ENCODE results near the gene PYGB.
"Not testable (repeated sequence)": the region's sequence is repeated elsewhere in the genome, so short reads cannot be mapped to it uniquely, and the experiment has no call there.

PYGB gene

DNA sequence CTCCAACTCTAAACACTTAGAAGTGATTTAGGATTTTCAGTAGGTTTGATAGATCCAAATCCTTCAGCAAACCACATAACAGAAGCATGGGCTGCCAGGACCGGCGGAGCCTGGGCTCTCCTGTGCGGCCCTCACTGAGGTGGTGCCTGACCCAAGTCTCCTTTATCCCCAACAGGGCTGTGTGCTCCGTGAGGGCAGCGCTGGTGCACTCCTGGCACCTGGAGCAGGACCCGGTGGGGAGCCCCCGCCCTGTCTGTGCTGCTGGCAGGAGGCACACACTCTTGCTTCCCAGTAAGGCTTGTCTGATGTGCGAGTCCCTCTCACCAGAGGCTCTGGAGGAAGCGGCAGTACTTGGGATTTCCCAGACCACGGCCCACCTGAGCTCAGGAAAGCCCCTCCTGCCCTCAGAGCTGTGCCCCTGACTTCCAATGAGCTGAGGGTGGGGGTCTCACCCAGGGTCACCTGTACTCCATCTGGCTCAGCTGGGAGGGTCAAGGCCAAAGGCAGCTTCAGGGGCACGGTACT lies 56.2 kb downstream of the PYGB start:
- DNase-seq (no peak), ATAC-seq (no peak)
- no peaks in the 10 kb centered on the region for H3K9me3 Mint-ChIP-seq
- H3K4me1 Mint-ChIP-seq: peaks cover 4% of the 10 kb centered on the region
- H3K4me3 Mint-ChIP-seq: no peak overlapping the region
- H3K27ac Mint-ChIP-seq: no peak overlapping the region
- H3K27me3 Mint-ChIP-seq: no peaks in the 10 kb centered on the region
- H3K36me3 Mint-ChIP-seq (ENCODE audit: low read depth): peaks cover 1% of the 10 kb centered on the region

- Mint-ChIP-seq H3K4me1 (peaks cover 33% of the 10 kb centered on the region), H3K36me3 (ENCODE audit: low read depth) (peaks cover 4% of the 10 kb centered on the region), H3K27ac (no peak overlapping the region), H3K4me3 (no peak overlapping the region), H3K9me3 (no peaks in the 10 kb centered on the region), H3K27me3 (no peaks in the 10 kb centered on the region)
- ATAC-seq (no peak), DNase-seq (no peak)
These were observed 59.4 kb downstream of the PYGB start for GRCh38 chr20:25306991-25307903.

DNA sequence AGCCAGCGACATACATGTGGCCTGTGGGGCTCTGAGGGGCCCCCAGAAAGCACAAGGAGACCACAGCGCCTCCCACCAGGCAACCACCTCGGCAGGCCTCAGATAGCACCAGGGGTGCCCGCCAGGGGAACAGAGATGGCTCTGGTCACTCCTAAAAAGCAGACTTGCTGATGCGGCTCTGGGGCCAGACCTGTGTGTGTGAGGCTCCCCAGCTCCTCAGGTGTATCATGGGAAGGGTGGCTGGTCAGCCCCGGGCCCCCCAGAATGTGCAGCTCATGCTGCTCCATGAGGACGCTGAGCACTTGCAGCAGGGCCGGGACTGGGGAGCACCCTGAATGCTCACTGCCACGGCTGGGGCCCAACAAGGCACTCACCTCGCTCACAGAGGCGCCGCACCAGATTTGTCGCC lies 60.2 kb downstream of the PYGB start:
- no peak overlapping the region for H3K27ac Mint-ChIP-seq
- ATAC-seq (no peak), DNase-seq (no peak)
- H3K4me3 Mint-ChIP-seq: no peak overlapping the region
- H3K9me3 Mint-ChIP-seq: no peaks in the 10 kb centered on the region
- peaks cover 4% of the 10 kb centered on the region for H3K36me3 Mint-ChIP-seq (ENCODE audit: low read depth)
- no peaks in the 10 kb centered on the region for H3K27me3 Mint-ChIP-seq
- H3K4me1 Mint-ChIP-seq: peaks cover 33% of the 10 kb centered on the region

GRCh38 chr20:25308671-25309394 lies 60.9 kb downstream of the PYGB start:
- H3K27ac Mint-ChIP-seq: peak overlapping the region; percentile 18
- peaks cover 37% of the 10 kb centered on the region for H3K4me1 Mint-ChIP-seq
- no peaks in the 10 kb centered on the region for H3K9me3 Mint-ChIP-seq
- H3K36me3 Mint-ChIP-seq (ENCODE audit: low read depth): peaks cover 4% of the 10 kb centered on the region
- no peaks in the 10 kb centered on the region for H3K27me3 Mint-ChIP-seq
- DNase-seq (no peak), ATAC-seq (no peak)
- H3K4me3 Mint-ChIP-seq: no peak overlapping the region

GRCh38 chr20:25309395-25310267 lies 61.7 kb downstream of the PYGB start:
- Mint-ChIP-seq H3K4me1 (peaks cover 39% of the 10 kb centered on the region), H3K27me3 (no peaks in the 10 kb centered on the region), H3K4me3 (no peak overlapping the region)

GRCh38 chr20:25310268-25310920 lies 62.5 kb downstream of the PYGB start:
- DNase-seq (peak; percentile 50), ATAC-seq (peak; percentile 97)

More at GRCh38 chr20:25309395-25310267, 61.7 kb downstream of the PYGB start:
- ATAC-seq (peak; percentile 27), DNase-seq (peak; percentile 22)
- Mint-ChIP-seq H3K36me3 (ENCODE audit: low read depth) (peaks cover 4% of the 10 kb centered on the region), H3K9me3 (no peaks in the 10 kb centered on the region), H3K27ac (peak overlapping the region; percentile 91)

DNA sequence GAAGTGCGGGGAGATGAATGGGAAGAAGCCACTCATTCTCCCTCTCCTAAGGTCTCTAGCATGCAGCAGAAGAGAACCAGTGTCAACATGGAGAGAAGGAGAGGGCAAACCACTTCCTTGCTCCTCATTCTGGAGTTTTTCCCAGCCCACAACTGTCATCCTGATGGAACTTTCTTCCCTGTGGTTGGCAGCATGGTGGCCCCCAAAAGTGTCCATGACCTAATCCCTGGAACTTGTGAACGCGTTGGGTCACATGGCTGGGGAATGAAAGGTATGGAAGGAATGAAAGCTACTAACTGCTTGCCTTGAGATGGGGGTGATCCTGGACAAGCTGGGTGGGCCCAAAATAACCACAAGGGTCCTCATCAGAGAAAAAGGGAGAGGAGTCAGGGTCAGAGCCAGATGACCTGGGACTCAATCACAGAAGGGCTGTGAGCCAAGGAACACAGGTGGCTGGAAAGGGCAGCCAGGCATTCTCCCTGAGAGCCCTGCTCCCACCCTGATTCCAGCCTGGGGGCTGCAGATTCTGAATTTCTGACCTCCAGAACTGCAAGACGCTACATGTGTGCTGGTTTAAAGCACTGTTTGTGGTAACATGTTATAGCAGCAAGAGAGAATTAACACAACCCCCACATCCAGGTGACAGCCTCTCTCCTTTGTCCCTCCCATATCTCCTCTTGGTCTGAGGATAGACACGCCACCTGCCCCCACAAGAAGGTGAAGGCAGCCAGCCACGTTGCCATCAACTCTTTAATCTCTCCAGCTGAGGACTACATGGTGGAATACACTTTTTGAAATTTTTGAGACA lies 63.2 kb downstream of the PYGB start:
- DNase-seq: no peak
- Mint-ChIP-seq H3K4me3 (peak overlapping the region; percentile 69), H3K9me3 (no peaks in the 10 kb centered on the region), H3K36me3 (ENCODE audit: low read depth) (peaks cover 4% of the 10 kb centered on the region), H3K27me3 (no peaks in the 10 kb centered on the region), H3K27ac (peak overlapping the region; percentile 91), H3K4me1 (peaks cover 39% of the 10 kb centered on the region)
- ATAC-seq: no peak

More at GRCh38 chr20:25310268-25310920, 62.5 kb downstream of the PYGB start:
- Mint-ChIP-seq H3K4me1 (peaks cover 39% of the 10 kb centered on the region), H3K9me3 (no peaks in the 10 kb centered on the region), H3K4me3 (peak overlapping the region; percentile 69), H3K36me3 (ENCODE audit: low read depth) (peaks cover 4% of the 10 kb centered on the region), H3K27me3 (no peaks in the 10 kb centered on the region), H3K27ac (peak overlapping the region; percentile 91)

DNA sequence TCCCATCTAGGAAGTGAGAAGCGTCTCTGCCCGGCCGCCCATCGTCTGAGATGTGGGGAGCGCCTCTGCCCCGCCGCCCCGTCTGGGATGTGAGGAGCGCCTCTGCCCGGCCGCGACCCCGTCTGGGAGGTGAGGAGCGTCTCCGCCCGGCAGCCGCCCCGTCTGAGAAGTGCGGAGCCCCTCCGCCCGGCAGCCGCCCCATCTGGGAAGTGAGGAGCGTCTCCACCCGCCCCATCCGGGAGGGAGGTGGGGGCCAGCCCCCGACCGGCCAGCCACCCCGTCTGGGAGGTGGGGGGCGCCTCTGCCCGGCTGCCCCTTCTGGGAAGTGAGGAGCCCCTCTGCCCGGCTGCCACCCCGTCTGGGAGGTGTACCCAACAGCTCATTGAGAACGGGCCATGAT lies 64.8 kb downstream of the PYGB start:
- ATAC-seq; H3K9me3 Mint-ChIP-seq; H3K27me3 Mint-ChIP-seq; H3K4me3 Mint-ChIP-seq; H3K27ac Mint-ChIP-seq; H3K36me3 Mint-ChIP-seq (ENCODE audit: low read depth); DNase-seq: not testable (repeated sequence)
- H3K4me1 Mint-ChIP-seq: peaks cover 40% of the 10 kb centered on the region

GRCh38 chr20:25313593-25313992 lies 65.7 kb downstream of the PYGB start:
- peak overlapping the region; percentile 68 for H3K27ac Mint-ChIP-seq
- peaks cover 3% of the 10 kb centered on the region for H3K36me3 Mint-ChIP-seq (ENCODE audit: low read depth)
- no peaks in the 10 kb centered on the region for H3K27me3 Mint-ChIP-seq
- DNase-seq (no peak), ATAC-seq (no peak)
- H3K4me1 Mint-ChIP-seq: peaks cover 41% of the 10 kb centered on the region
- no peaks in the 10 kb centered on the region for H3K9me3 Mint-ChIP-seq
- no peak overlapping the region for H3K4me3 Mint-ChIP-seq

DNA sequence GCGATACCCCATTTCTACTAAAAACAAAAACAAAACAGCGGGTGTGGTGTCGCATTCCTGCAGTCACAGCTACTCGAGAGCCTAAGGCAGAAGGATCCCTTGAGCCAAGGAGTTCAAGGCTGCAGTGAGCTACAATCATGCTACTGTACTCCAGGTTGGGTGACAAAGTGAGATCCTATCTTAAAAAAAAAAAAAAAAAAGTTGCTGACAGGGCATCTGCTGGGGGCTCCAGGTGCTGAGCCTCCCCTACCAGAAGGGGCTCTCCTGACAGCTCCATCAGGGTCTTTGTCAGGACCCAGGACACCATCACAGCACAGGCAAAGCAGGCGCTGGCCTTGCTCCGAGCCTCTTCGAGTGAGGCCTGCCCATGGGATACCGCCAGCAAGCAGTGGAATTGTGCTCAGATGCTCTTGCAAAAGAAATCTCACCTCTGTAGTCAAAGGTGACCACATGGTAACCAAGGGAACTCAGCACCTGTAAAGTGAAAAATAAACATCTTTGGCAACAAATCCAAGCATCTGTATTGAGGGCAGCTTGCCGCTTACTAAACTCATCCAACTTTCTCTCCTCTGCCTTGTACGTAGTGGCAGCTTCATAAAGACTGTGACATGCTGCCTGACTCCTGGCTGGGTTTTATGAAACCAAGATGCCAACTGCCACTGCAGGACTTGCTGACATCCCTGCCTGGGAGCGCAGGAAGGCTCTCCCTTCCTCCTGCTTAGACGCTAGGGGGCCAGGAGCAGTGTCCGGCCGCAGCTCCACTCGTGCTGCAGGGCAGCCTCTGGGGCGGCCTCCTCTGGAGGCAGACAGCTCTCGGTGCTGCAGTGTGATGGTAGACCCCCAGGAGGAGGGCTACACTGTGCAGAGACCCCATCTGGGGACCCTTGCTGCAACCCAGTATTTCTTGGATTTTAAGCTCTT lies 66.9 kb downstream of the PYGB start:
- Mint-ChIP-seq H3K27ac (no peak overlapping the region), H3K9me3 (no peaks in the 10 kb centered on the region), H3K4me1 (peaks cover 35% of the 10 kb centered on the region), H3K4me3 (no peak overlapping the region), H3K27me3 (no peaks in the 10 kb centered on the region), H3K36me3 (ENCODE audit: low read depth) (peaks cover 3% of the 10 kb centered on the region)
- ATAC-seq (no peak), DNase-seq (no peak)

- no peak overlapping the region for H3K27ac Mint-ChIP-seq
- H3K4me3 Mint-ChIP-seq: no peak overlapping the region
- no peaks in the 10 kb centered on the region for H3K9me3 Mint-ChIP-seq
- no peaks in the 10 kb centered on the region for H3K27me3 Mint-ChIP-seq
- peaks cover 3% of the 10 kb centered on the region for H3K36me3 Mint-ChIP-seq (ENCODE audit: low read depth)
- no peak for ATAC-seq
- peaks cover 31% of the 10 kb centered on the region for H3K4me1 Mint-ChIP-seq
- no peak for DNase-seq
These were observed 67.7 kb downstream of the PYGB start for GRCh38 chr20:25315418-25316210.

All from activated naive CD8-positive, alpha-beta T cell treated with anti-CD3 and anti-CD28 coated beads, Interleukin-2, amount 50 U/mL, for 24 hours (primary cell).